Gastrocnemius medialis (tissue), 4 donors: ENCODE measurements around the gene LCN15. TPM values are rescaled to one million over a fixed set of nuclear protein-coding genes. Genes with fewer than 3 reads are reported as not detected.

Experiments
- ATAC-seq, 2 donors: fragments of 150-250 bp; one replicate each; pipeline ENCODE4 v1.9.1; 2016
- DNase-seq, 2 donors: peaks; one replicate each; pipeline ENCODE4 v3.0.0-alpha.2; 2019
- H3K27ac ChIP-seq, 4 donors: fragments of 200-600 bp; sonication (generic); 1 replicate in 1 of 4; 2 replicates in 3 of 4; pipeline ENCODE4 v1.5.1; 2016 to 2018; ENCODE audit warnings: mild to moderate bottlenecking in 2 of 4, moderate library complexity in 1 of 4
- H3K27me3 ChIP-seq, 3 donors: fragments of 200-600 bp; sonication (generic) in 2 of 3; 1 replicate in 1 of 3; 2 replicates in 2 of 3; pipeline versions ENCODE4 v1.5.1 to v1.6.0; 2016 to 2019; ENCODE audit warnings: mild to moderate bottlenecking in 1 of 3, moderate library complexity in 1 of 3
- H3K36me3 ChIP-seq, 2 donors: fragments of 200-600 bp; sonication (generic) in 1 of 2; one replicate each; pipeline ENCODE4 v1.5.1; 2017 to 2018
- H3K4me1 ChIP-seq, 2 donors: fragments of 200-600 bp; sonication (generic) in 1 of 2; one replicate each; pipeline ENCODE4 v1.5.1; 2016 to 2017; ENCODE audit warnings: mild to moderate bottlenecking in 2 of 2
- H3K4me3 ChIP-seq, 4 donors: fragments of 200-600 bp; sonication (generic) in 3 of 4; 1 replicate in 1 of 4; 2 replicates in 3 of 4; pipeline ENCODE4 v1.5.1; 2016 to 2019; ENCODE audit warnings: mild to moderate bottlenecking in 2 of 4
- H3K9me3 ChIP-seq, 3 donors: fragments of 200-600 bp; sonication (generic) in 2 of 3; 1 replicate in 1 of 3; 2 replicates in 2 of 3; pipeline ENCODE4 v1.5.1; 2016 to 2019
- POLR2A ChIP-seq, 2 donors: fragments of 450-650 bp; IDR thresholded peaks; one replicate each; pipeline ENCODE4 v1.6.1; 2017; ENCODE audit warnings: antibody characterized with exemption in 2 of 2, mild to moderate bottlenecking in 2 of 2, moderate library complexity in 2 of 2
- in situ Hi-C, 4 donors: fragments of 200-750 bp; cut with MboI; loops; one replicate each; pipeline versions ENCODE4 v1.15.0 to v1.8.0; 2017; ENCODE audit warnings: low sequenced_read_pairs in 4 of 4
- intact Hi-C: fragments of 100-400 bp; cut with DNase I; formaldehyde crosslinking; loops from one replicate; pipeline ENCODE4 v1.15.1; 2023; ENCODE audit warnings: low total_unique reads
- total RNA-seq, 4 donors: library from RNA; depleted of rRNA; stranded (reverse); fragments of >200 nt; gene quantifications; one replicate each; pipeline versions ENCODE4 v1.1.0 to v1.2.3, GENCODE V29; 2016
- TF ChIP-seq, protein P1 (sequence below), 5 experiments: fragments of 450-650 bp in 3 of 5; fragments of 200-600 bp in 2 of 5; sonication (generic) in 2 of 5; IDR thresholded peaks in 4 of 5; conservative IDR thresholded peaks in 1 of 5; 1 replicate in 4 of 5; 2 replicates in 1 of 5; pipeline ENCODE4 v1.5.1; 2016 to 2019; ENCODE audit warnings: antibody characterized with exemption in 5 of 5, mild to moderate bottlenecking in 3 of 5, moderate library complexity in 3 of 5

LCN15 gene
- total RNA-seq, 4 donors from 2014 or later = not detected

DNA sequence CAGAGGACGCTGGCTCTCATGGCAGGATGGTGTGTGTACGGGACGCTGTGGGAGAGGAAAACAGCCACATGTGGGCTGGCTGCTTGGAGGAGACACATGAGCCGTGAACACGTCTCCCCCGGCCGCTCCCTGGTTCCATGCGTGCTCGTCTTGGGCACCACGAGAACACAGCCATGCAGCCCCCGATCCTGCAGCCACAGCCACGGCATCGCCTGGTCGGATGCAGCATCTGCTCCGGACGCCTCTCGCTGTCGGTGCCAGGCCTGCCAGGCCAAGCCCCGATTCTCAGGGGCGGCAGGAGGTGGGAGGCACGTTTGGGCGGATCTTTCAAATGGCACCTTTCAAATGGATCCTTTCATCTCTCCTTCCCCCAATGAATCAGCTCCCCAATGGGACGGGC, 24.8 kb downstream of the LCN15 start:
- H3K9me3 ChIP-seq = no peaks in the 10 kb centered on the region
- in situ Hi-C loops (no loop called here), intact Hi-C loops (no loop called here)
- H3K4me1 ChIP-seq = no peaks in the 10 kb centered on the region
- ATAC-seq (no peak), DNase-seq (no peak)
- no peak for TF ChIP-seq POLR2A (IDR thresholded peaks at IDR 0.05)
- TF ChIP-seq, protein P1, sequence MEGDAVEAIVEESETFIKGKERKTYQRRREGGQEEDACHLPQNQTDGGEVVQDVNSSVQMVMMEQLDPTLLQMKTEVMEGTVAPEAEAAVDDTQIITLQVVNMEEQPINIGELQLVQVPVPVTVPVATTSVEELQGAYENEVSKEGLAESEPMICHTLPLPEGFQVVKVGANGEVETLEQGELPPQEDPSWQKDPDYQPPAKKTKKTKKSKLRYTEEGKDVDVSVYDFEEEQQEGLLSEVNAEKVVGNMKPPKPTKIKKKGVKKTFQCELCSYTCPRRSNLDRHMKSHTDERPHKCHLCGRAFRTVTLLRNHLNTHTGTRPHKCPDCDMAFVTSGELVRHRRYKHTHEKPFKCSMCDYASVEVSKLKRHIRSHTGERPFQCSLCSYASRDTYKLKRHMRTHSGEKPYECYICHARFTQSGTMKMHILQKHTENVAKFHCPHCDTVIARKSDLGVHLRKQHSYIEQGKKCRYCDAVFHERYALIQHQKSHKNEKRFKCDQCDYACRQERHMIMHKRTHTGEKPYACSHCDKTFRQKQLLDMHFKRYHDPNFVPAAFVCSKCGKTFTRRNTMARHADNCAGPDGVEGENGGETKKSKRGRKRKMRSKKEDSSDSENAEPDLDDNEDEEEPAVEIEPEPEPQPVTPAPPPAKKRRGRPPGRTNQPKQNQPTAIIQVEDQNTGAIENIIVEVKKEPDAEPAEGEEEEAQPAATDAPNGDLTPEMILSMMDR (IDR thresholded peaks at IDR 0.05 in 4 of 5, conservative IDR thresholded peaks at IDR 0.05 in 1 of 5) = no peak
- H3K4me3 ChIP-seq = no peak overlapping the region
- no peak overlapping the region for H3K27ac ChIP-seq
- no peaks in the 10 kb centered on the region for H3K36me3 ChIP-seq
- H3K27me3 ChIP-seq = peaks cover 28 to 42% (median 39%) of the 10 kb centered on the region in 3 donors

DNA sequence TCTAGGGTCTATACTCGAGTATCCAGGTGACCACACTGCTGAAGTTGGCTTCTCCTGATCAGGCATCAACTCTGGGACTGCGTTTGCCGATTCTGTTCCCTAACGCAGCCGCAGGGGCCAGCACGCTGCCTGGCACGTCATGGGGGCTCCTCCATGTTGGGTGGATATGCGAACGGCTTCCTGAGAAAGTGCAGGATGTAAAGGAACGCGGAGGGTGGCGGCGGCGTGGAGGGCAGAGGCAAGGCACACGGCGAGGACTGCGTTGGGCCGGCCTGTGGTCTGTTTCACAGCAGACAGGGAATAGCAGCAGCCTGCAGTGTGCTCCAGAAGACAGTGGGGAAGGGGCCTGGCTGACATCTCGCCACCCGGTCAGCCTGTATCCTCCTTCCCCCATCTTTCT, 25.4 kb downstream of the LCN15 start:
- TF ChIP-seq POLR2A (IDR thresholded peaks at IDR 0.05) = no peak
- TF ChIP-seq, protein P1 (IDR thresholded peaks at IDR 0.05 in 4 of 5, conservative IDR thresholded peaks at IDR 0.05 in 1 of 5) = no peak
- ATAC-seq (no peak), DNase-seq (no peak)
- in situ Hi-C loops (no loop called here), intact Hi-C loops (no loop called here)
- peaks cover 28 to 42% (median 39%) of the 10 kb centered on the region in 3 donors for H3K27me3 ChIP-seq
- no peak overlapping the region for H3K4me3 ChIP-seq
- H3K9me3 ChIP-seq = no peaks in the 10 kb centered on the region
- no peaks in the 10 kb centered on the region for H3K36me3 ChIP-seq
- H3K4me1 ChIP-seq = no peaks in the 10 kb centered on the region
- H3K27ac ChIP-seq = no peak overlapping the region

DNA sequence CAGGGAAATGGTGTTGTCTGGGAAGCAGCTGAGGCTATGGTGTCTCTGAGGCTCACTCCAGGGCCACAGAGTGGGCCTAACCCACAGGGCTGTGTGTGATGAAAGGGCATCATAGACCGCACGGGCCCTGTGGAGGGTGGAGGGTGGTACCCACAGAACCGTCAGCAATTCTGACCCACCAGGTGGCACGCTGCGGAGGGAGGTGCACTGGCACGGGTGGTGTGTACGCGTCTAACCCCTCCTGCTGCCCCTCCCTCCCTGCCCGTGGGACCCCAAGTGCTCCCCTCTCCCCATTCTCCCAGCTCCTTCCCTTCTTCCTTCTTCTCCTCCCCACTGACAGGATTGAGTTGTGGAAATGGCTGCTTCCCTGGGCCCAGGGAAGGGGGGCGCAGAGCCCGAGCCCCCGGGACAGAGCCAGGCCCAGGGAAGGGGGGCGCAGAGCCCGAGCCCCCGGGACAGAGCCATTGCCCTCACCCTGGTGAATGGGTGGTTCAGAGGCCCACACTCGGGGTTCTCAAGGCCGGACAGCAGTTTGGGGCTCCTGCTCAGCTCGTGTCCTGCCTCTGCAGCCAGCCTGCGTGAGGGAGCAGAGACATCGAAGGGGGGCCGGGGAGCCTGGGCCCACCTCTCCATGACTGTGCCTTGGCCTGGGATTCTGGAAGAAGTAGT, 28.4 kb downstream of the LCN15 start:
- Histone ChIP-seq H3K27ac (no peak overlapping the region), H3K9me3 (no peaks in the 10 kb centered on the region), H3K36me3 (no peaks in the 10 kb centered on the region), H3K4me1 (no peaks in the 10 kb centered on the region), H3K27me3 (peaks cover 7 to 11% (median 11%) of the 10 kb centered on the region in 3 donors), H3K4me3 (no peak overlapping the region)
- ATAC-seq = no peak
- intact Hi-C loops (no loop called here), in situ Hi-C loops (no loop called here)
- DNase-seq = no peak
- TF ChIP-seq, protein P1 (IDR thresholded peaks at IDR 0.05 in 4 of 5, conservative IDR thresholded peaks at IDR 0.05 in 1 of 5) = no peak
- TF ChIP-seq POLR2A (IDR thresholded peaks at IDR 0.05) = no peak

DNA sequence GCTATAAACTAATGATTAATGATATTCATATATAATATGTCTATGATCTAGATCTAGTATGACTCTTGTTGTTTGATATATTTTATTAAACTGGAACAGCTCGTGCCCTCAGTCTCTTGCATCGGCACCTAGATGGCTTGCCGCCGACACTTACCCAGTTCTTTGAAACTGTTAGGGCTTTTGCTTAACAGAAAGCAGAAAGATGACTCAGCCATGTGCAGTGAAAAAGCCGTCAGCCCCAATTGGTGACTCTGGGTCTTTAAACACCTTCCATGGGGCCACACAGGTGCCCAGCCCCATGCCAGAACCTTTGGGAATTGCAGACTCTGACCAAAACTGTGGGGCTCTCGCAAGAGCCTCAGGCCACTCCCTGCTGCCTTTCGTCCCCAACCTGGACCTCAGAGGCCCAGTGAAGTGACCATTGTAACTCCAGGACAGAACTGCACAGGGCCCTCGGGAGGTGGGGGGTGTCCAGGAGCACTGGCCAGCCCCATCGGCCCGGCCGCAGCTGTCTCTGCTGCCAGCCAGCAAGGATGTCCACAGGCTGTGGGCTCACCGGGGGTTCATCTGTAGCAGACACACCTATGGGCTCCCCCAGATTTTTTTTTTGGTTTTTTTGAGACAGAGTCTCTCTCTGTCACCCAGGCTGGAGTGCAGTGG, 29.4 kb downstream of the LCN15 start:
- Histone ChIP-seq H3K4me1 (no peaks in the 10 kb centered on the region), H3K9me3 (no peaks in the 10 kb centered on the region), H3K36me3 (no peaks in the 10 kb centered on the region), H3K27ac (no peak overlapping the region), H3K27me3 (peaks cover 2% of the 10 kb centered on the region in 3 donors), H3K4me3 (no peak overlapping the region)
- in situ Hi-C loops = no loop called here
- no peak for DNase-seq
- no peak for TF ChIP-seq POLR2A (IDR thresholded peaks at IDR 0.05)
- TF ChIP-seq, protein P1 (IDR thresholded peaks at IDR 0.05 in 4 of 5, conservative IDR thresholded peaks at IDR 0.05 in 1 of 5) = no peak
- intact Hi-C loops = no loop called here
- ATAC-seq = no peak
